HL-60 (cell line): ENCODE results near the gene FAM117A.

Experiments used
- CTCF ChIP-seq: IDR thresholded peaks from one replicate; pipeline ENCODE4 v1.5.1; 2011; ENCODE audit warnings: low read length, control low read depth, inconsistent platforms; ENCODE audit not compliant: insufficient read depth
- GABPA ChIP-seq: IDR thresholded peaks from 2 replicates; pipeline ENCODE4 v1.6.1; 2012; ENCODE audit warnings: low read depth
- POLR2AphosphoS5 ChIP-seq: IDR thresholded peaks from 2 replicates; pipeline ENCODE4 v1.6.1; 2012; ENCODE audit warnings: low read depth

GRCh38 chr17:49789243-49789578 is 25.3 kb upstream of the FAM117A start:
- no peak for TF ChIP-seq GABPA
- no peak for TF ChIP-seq CTCF
- no peak for TF ChIP-seq POLR2AphosphoS5
